ENCODE results near the gene HIGD2A.
A peak's percentile ranks its signal among the peaks of the same experiment; 100 is the strongest.

Gene HIGD2A

DNA sequence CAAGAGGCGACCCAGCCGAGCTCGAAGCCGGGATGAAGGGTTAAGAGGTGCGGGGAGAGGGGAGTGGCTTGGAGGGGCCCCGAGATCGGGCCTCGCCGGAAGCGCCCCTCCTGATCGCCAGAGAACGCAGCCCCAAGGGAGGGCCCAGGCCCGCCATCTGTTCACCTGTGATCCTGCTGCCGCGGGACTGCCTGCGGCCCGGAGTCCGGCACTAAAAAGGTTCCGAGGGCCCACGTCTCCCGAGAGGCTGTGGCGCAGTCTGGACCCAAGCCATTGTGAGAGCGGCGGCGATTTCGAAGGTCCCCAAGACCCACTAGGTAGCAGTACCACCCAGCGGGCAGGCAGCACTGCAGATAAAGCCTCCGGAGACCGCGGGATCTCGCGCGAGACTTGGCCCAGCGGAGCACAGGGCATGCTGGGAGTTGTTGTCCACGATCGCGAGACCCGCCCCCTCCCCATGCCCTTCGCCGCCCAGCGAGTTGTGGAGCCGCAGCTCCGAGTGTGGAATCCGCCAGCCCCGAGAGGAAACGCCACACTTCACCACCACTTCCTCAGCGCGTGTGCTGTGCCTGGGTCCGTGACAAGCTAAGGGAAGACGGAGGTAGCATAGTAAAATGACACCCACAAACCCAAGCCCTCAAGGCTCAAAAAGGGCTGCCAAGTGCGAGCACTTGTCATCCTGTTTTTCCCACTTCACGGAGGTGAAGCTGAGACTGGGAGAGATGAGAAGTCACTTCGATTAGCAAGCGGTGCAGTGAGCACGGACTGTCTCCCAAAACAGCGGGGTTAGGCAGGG, 26.9 kb upstream of the HIGD2A start, which contains the start of gene KIAA1191:
TSS of gene KIAA1191 (minus strand) at position 328 of the 796 bp plus-strand sequence. CDS start 2,256 bp downstream, outside the sequence.
- Histone ChIP-seq H3K27me3 (ENCODE audit: low read length) (no peaks in the 10 kb centered on the region), H3K4me3 (ENCODE audit: insufficient read depth, low read length, poor library complexity, severe bottlenecking) (peak within 1 kb of the TSS; percentile 80), H3F3A (ENCODE audit: insufficient read depth) (peaks cover 13% of the 10 kb centered on the region; the same call in 1 of the 2 replicates), H3K9me2 (replicated peaks; ENCODE audit: insufficient read depth, low read length) (no peaks in the 10 kb centered on the region), H2AFZ (ENCODE audit: low read depth, low read length, severe bottlenecking) (peak within 1 kb of the TSS; percentile 92), H3K4me2 (ENCODE audit: low read depth, low read length, poor library complexity, severe bottlenecking) (peak within 1 kb of the TSS; percentile 77), H3K9me3 (ENCODE audit: insufficient read depth, low read length) (no peaks in the 10 kb centered on the region), H3K27ac (ENCODE audit: low read depth, low read length) (peak within 1 kb of the TSS; percentile 49; the same call in 1 of the 2 replicates), H3K79me2 (ENCODE audit: insufficient read depth, low read length) (peaks cover 35% of the 10 kb centered on the region), H4K20me1 (ENCODE audit: low read depth, low read length) (no peaks in the 10 kb centered on the region), H3K36me3 (ENCODE audit: low read length) (no peaks in the 10 kb centered on the region), H3K9ac (ENCODE audit: low read length) (peak within 1 kb of the TSS; percentile 77)
- TF ChIP-seq CTCF (IDR thresholded peaks at IDR 0.05; ENCODE audit: insufficient read depth, low read length, poor library complexity, severe bottlenecking): no peak
- no peak for TF ChIP-seq EZH2phosphoT487 (conservative IDR thresholded peaks at IDR 0.05; ENCODE audit: low read length)

- peak overlapping the region; percentile 80 for H3K4me3 ChIP-seq (ENCODE audit: insufficient read depth, low read length, poor library complexity, severe bottlenecking)
- TF ChIP-seq CTCF (IDR thresholded peaks at IDR 0.05; ENCODE audit: insufficient read depth, low read length, poor library complexity, severe bottlenecking): no peak
- H3K9me2 ChIP-seq (replicated peaks; ENCODE audit: insufficient read depth, low read length): no peaks in the 10 kb centered on the region
- no peaks in the 10 kb centered on the region for H3K36me3 ChIP-seq (ENCODE audit: low read length)
- peak overlapping the region; percentile 77 for H3K9ac ChIP-seq (ENCODE audit: low read length)
- no peaks in the 10 kb centered on the region for H3K9me3 ChIP-seq (ENCODE audit: insufficient read depth, low read length)
- peak overlapping the region; percentile 92 for H2AFZ ChIP-seq (ENCODE audit: low read depth, low read length, severe bottlenecking)
- H4K20me1 ChIP-seq (ENCODE audit: low read depth, low read length): no peaks in the 10 kb centered on the region
- no peaks in the 10 kb centered on the region for H3K27me3 ChIP-seq (ENCODE audit: low read length)
- peaks cover 13% of the 10 kb centered on the region; the same call in 1 of the 2 replicates for H3F3A ChIP-seq (ENCODE audit: insufficient read depth)
- no peak overlapping the region for H3K27ac ChIP-seq (ENCODE audit: low read depth, low read length)
- H3K79me2 ChIP-seq (ENCODE audit: insufficient read depth, low read length): peaks cover 32% of the 10 kb centered on the region
- peak overlapping the region; percentile 77 for H3K4me2 ChIP-seq (ENCODE audit: low read depth, low read length, poor library complexity, severe bottlenecking)
Measured at GRCh38 chr5:176362233-176362490, 26.4 kb upstream of the HIGD2A start.

GRCh38 chr5:176364765-176365350, 23.7 kb upstream of the HIGD2A start:
- H3F3A ChIP-seq (ENCODE audit: insufficient read depth): peaks cover 8% of the 10 kb centered on the region; the same call in 1 of the 2 replicates
- H3K27me3 ChIP-seq (ENCODE audit: low read length): no peaks in the 10 kb centered on the region
- H4K20me1 ChIP-seq (ENCODE audit: low read depth, low read length): no peaks in the 10 kb centered on the region
- H2AFZ ChIP-seq (ENCODE audit: low read depth, low read length, severe bottlenecking): no peak overlapping the region
- no peaks in the 10 kb centered on the region for H3K36me3 ChIP-seq (ENCODE audit: low read length)
- no peak overlapping the region for H3K9ac ChIP-seq (ENCODE audit: low read length)
- no peak overlapping the region for H3K27ac ChIP-seq (ENCODE audit: low read depth, low read length)
- H3K9me3 ChIP-seq (ENCODE audit: insufficient read depth, low read length): no peaks in the 10 kb centered on the region
- no peak overlapping the region for H3K4me3 ChIP-seq (ENCODE audit: insufficient read depth, low read length, poor library complexity, severe bottlenecking)
- H3K4me2 ChIP-seq (ENCODE audit: low read depth, low read length, poor library complexity, severe bottlenecking): no peak overlapping the region
- peaks cover 15% of the 10 kb centered on the region for H3K79me2 ChIP-seq (ENCODE audit: insufficient read depth, low read length)
- H3K9me2 ChIP-seq (replicated peaks; ENCODE audit: insufficient read depth, low read length): no peaks in the 10 kb centered on the region
- TF ChIP-seq EZH2phosphoT487 (conservative IDR thresholded peaks at IDR 0.05; ENCODE audit: low read length) (no peak), CTCF (IDR thresholded peaks at IDR 0.05; ENCODE audit: insufficient read depth, low read length, poor library complexity, severe bottlenecking) (no peak)

Measured in SU-DHL-6 (cell line).